SK-N-SH treated with all-trans-retinoic acid at 6 μM for 48 hours (cell line): Measurements from ENCODE around the gene SERPINB6.

Experiments used
- ARNTL ChIP-seq: fragments of 450-650 bp; formaldehyde crosslinking; IDR thresholded peaks from 2 replicates; pipeline ENCODE4 v1.5.0; 2020; ENCODE audit warnings: low read depth, mild to moderate bottlenecking, moderate library complexity, borderline replicate concordance
- GLIS3 ChIP-seq: fragments of 250-450 bp; sonication (Bioruptor Pico); IDR thresholded peaks from 2 replicates; pipeline ENCODE4 v1.5.0; 2020; ENCODE audit warnings: mild to moderate bottlenecking, moderate library complexity
- RARB ChIP-seq: fragments of 250-450 bp; sonication (Bioruptor Pico); IDR thresholded peaks from 2 replicates; pipeline ENCODE4 v1.8.0; 2021; ENCODE audit warnings: mild to moderate bottlenecking, moderate library complexity
- ZFP3 ChIP-seq: fragments of 250-450 bp; sonication (Bioruptor Pico); IDR thresholded peaks from 2 replicates; pipeline ENCODE4 v1.5.0; 2020; ENCODE audit warnings: mild to moderate bottlenecking, moderate library complexity
- ZNF70 ChIP-seq: fragments of 450-650 bp; formaldehyde crosslinking; IDR thresholded peaks from 2 replicates; pipeline ENCODE4 v1.5.0; 2020; ENCODE audit warnings: mild to moderate bottlenecking, moderate library complexity
- TF ChIP-seq, protein P1 (sequence below): fragments of 250-450 bp; sonication (Bioruptor Pico); IDR thresholded peaks from 2 replicates; pipeline ENCODE4 v1.8.0; 2021; ENCODE audit warnings: low read depth, mild to moderate bottlenecking, moderate library complexity, borderline replicate concordance
- TF ChIP-seq, protein P2 (sequence below): fragments of 250-450 bp; sonication (Bioruptor Pico); IDR thresholded peaks from 2 replicates; pipeline ENCODE4 v1.5.1; 2020; ENCODE audit warnings: low read depth, mild to moderate bottlenecking, moderate library complexity

DNA sequence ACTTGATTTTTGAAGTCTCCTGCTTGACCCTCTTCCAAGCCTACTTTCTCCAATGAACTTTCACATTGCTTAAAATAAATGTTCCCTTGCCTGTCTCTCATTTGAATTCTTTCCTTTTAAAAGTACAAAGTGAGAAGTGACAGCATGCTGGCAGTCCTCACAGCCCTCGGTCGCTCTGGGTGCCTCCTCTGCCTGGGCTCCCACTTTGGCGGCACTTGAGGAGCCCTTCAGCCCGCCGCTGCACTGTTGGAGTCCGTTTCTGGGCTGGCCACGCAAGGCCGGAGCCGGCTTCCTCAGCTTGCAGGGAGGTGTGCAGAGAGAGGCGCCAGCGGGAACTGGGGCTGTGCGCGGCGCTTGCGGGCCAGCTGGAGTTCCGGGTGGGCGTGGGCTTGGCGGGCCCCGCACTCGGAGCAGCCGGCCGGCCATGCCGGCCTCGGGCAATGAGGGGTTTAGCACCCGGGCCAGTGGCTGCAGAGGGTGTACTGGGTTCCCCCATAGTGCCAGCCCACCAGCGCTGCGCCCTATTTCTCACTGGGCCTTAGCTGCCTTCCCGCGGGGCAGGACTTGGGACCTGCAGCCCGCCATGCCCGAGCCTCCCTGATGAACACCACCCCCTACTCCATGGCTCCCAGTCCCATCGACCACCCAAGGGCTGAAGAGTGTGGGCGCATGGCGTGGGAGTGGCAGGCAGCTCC is 31.9 kb downstream of the SERPINB6 start:
- TF ChIP-seq, protein P1, sequence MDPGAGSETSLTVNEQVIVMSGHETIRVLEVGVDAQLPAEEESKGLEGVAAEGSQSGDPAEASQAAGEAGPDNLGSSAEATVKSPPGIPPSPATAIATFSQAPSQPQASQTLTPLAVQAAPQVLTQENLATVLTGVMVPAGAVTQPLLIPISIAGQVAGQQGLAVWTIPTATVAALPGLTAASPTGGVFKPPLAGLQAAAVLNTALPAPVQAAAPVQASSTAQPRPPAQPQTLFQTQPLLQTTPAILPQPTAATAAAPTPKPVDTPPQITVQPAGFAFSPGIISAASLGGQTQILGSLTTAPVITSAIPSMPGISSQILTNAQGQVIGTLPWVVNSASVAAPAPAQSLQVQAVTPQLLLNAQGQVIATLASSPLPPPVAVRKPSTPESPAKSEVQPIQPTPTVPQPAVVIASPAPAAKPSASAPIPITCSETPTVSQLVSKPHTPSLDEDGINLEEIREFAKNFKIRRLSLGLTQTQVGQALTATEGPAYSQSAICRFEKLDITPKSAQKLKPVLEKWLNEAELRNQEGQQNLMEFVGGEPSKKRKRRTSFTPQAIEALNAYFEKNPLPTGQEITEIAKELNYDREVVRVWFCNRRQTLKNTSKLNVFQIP (CRISPR knock-in tag) = no peak
- no peak for TF ChIP-seq ZFP3 (CRISPR knock-in tag)
- TF ChIP-seq GLIS3 (CRISPR knock-in tag) = no peak
- no peak for TF ChIP-seq RARB
- no peak for TF ChIP-seq ARNTL (CRISPR knock-in tag)
- TF ChIP-seq ZNF70 (CRISPR knock-in tag) = no peak
- TF ChIP-seq, protein P2, sequence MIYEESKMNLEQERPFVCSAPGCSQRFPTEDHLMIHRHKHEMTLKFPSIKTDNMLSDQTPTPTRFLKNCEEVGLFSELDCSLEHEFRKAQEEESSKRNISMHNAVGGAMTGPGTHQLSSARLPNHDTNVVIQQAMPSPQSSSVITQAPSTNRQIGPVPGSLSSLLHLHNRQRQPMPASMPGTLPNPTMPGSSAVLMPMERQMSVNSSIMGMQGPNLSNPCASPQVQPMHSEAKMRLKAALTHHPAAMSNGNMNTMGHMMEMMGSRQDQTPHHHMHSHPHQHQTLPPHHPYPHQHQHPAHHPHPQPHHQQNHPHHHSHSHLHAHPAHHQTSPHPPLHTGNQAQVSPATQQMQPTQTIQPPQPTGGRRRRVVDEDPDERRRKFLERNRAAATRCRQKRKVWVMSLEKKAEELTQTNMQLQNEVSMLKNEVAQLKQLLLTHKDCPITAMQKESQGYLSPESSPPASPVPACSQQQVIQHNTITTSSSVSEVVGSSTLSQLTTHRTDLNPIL = no peak
